ENCODE results near the gene IRF8. TPM values are rescaled to one million over a fixed set of nuclear protein-coding genes. Genes with fewer than 3 reads are reported as not detected.

Gene IRF8
- total RNA-seq, 3 donors from 2014 or later, result 16.7 to 121 (median 20.2) TPM

DNA sequence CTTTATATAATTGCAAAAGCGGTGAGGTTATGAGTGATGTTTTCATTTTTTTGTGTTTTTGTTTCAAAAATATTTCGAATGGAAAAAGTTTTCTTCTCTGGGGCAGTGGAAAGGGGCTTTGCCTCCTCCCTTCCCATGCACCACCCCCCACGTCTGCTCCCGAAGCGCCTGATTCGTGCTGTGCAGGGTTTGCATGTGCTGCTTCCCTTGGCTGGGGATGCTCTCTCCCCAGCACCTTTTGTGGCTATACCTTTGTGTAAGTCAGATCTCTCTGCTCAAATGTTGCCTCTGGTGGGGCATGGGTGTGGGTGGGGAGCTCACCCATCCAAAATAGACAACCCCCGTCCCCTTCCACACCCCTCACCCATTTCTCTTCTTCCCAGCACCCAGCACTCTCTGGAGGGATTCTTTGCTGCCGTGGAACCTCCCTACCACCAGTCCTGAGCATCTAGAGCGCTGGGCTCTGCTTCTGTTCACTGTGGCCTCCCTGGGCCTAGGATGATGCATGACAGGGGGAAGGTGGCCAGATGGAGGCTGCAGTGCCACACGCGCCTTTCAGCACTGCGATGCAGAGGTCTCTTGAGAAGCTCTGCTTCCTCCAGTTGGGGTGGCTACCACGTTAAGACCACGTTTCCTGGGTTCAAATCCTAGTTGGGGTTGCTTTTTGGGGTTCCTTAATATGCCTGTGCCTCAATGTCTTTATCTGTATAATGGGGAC is 71.2 kb downstream of the IRF8 start:
- Histone ChIP-seq H3K36me3 (no peaks in the 10 kb centered on the region), H3K4me1 (no peaks in the 10 kb centered on the region), H3K9me3 (no peaks in the 10 kb centered on the region), H3K27me3 (no peaks in the 10 kb centered on the region), H3K4me3 (no peak overlapping the region), H3K27ac (no peak overlapping the region)
- no peak for TF ChIP-seq POLR2A (IDR thresholded peaks at IDR 0.05)
- TF ChIP-seq, protein P1, sequence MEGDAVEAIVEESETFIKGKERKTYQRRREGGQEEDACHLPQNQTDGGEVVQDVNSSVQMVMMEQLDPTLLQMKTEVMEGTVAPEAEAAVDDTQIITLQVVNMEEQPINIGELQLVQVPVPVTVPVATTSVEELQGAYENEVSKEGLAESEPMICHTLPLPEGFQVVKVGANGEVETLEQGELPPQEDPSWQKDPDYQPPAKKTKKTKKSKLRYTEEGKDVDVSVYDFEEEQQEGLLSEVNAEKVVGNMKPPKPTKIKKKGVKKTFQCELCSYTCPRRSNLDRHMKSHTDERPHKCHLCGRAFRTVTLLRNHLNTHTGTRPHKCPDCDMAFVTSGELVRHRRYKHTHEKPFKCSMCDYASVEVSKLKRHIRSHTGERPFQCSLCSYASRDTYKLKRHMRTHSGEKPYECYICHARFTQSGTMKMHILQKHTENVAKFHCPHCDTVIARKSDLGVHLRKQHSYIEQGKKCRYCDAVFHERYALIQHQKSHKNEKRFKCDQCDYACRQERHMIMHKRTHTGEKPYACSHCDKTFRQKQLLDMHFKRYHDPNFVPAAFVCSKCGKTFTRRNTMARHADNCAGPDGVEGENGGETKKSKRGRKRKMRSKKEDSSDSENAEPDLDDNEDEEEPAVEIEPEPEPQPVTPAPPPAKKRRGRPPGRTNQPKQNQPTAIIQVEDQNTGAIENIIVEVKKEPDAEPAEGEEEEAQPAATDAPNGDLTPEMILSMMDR (IDR thresholded peaks at IDR 0.05), result no peak
- no peak for TF ChIP-seq POLR2AphosphoS5 (IDR thresholded peaks at IDR 0.05)
- intact Hi-C loops (cut with DNase I; ENCODE audit: low total_unique reads), result no loop called here
- no peak for DNase-seq (ENCODE audit: low spot score in 2 of 2)

- Histone ChIP-seq H3K27ac (no peak overlapping the region), H3K9me3 (no peaks in the 10 kb centered on the region), H3K4me3 (no peak overlapping the region), H3K27me3 (no peaks in the 10 kb centered on the region), H3K4me1 (no peaks in the 10 kb centered on the region), H3K36me3 (no peaks in the 10 kb centered on the region)
- intact Hi-C loops (cut with DNase I; ENCODE audit: low total_unique reads), result no loop called here
- no peak for DNase-seq (ENCODE audit: low spot score in 2 of 2)
- TF ChIP-seq, protein P1 (IDR thresholded peaks at IDR 0.05), result no peak
- TF ChIP-seq POLR2A (IDR thresholded peaks at IDR 0.05) (no peak), POLR2AphosphoS5 (IDR thresholded peaks at IDR 0.05) (no peak)
Measured at GRCh38 chr16:85970738-85971137, 71.8 kb downstream of the IRF8 start.

Other genes with a start within 250 kb of the IRF8 start
- gene GINS2, start 210.2 kb upstream of the IRF8 start, total RNA-seq, result 1 to 10 TPM in 2 of 3 donors, under 1 TPM in 1; 0.66 to 3.1 (median 1.1) TPM
- 1 to 10 TPM in 2 of 3 donors, under 1 TPM in 1; 0.80 to 7.2 (median 6.7) TPM for gene C16orf74, start 148.1 kb upstream of the IRF8 start, total RNA-seq
- gene EMC8, start 99.6 kb upstream of the IRF8 start, total RNA-seq, result 10 to 100 TPM; 18.1 to 30.8 (median 30.7) TPM
- gene COX4I1, start 99.5 kb upstream of the IRF8 start, total RNA-seq, result 100 to 1,000 TPM; 355 to 425 (median 400) TPM